ENCODE measurements around the gene IBA57. TPM values are rescaled to one million over a fixed set of nuclear protein-coding genes. Genes with fewer than 3 reads are reported as not detected.
"Not testable (repeated sequence)": the region's sequence is repeated elsewhere in the genome, so short reads cannot be mapped to it uniquely, and the experiment has no call there.

IBA57 gene
- total RNA-seq, 4 donors from 2014 or later, result 4.0 to 15.0 (median 11.7) TPM

DNA sequence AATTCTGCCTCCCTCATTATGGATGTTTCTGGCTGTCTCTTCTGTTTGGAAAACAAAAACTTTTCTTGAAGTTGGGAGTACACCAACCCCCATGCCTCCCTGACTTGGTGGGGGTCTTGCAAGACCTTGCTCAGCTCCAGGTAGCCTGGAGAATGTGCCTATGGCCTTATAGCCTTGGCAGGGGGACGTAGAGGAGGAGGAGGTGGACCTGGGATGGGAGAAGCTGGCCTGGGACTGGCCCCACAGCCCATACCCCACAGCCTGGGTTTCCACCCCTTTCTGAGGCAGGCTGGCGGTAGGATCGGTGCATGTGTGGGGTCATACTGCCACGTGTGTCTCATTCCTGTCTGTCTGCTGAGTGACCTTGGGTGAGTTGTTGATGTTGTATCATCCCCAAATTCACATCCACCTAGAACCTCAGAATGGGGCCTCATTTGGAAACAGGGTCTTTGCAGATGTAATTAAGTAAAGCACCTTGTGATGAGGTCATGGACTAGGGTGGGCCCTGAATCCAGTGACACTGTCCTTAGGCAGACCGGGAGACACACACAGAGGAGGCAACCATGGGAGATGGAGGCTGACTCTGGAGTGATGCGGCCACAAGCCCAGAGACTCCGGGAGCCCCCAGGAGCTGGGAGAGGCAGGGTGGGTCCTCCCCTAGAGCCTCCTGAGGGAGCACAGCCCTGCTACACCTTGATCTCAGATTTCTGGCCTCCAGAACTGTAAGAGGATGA is 60.7 kb downstream of the IBA57 start:
- H3K4me3 ChIP-seq (replicated peaks in 1 of 3), result no peak overlapping the region
- WGBS, 2 donors, result 96 to 97% methylated on average over 7 of the region's 7 CpGs
- no peaks in the 10 kb centered on the region for H3K27me3 ChIP-seq
- H3K9me3 ChIP-seq, result no peaks in the 10 kb centered on the region
- DNase-seq, result no peak
- TF ChIP-seq, protein P1, sequence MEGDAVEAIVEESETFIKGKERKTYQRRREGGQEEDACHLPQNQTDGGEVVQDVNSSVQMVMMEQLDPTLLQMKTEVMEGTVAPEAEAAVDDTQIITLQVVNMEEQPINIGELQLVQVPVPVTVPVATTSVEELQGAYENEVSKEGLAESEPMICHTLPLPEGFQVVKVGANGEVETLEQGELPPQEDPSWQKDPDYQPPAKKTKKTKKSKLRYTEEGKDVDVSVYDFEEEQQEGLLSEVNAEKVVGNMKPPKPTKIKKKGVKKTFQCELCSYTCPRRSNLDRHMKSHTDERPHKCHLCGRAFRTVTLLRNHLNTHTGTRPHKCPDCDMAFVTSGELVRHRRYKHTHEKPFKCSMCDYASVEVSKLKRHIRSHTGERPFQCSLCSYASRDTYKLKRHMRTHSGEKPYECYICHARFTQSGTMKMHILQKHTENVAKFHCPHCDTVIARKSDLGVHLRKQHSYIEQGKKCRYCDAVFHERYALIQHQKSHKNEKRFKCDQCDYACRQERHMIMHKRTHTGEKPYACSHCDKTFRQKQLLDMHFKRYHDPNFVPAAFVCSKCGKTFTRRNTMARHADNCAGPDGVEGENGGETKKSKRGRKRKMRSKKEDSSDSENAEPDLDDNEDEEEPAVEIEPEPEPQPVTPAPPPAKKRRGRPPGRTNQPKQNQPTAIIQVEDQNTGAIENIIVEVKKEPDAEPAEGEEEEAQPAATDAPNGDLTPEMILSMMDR (IDR thresholded peaks at IDR 0.05), result no peak
- no peak for TF ChIP-seq POLR2A (IDR thresholded peaks at IDR 0.05)
- intact Hi-C loops (cut with DNase I), result no loop called here
- no peak overlapping the region for H3K27ac ChIP-seq
- peaks cover 0 to 4% of the 10 kb centered on the region in 2 donors for H3K4me1 ChIP-seq
- peaks cover 5 to 8% of the 10 kb centered on the region in 2 donors for H3K36me3 ChIP-seq

DNA sequence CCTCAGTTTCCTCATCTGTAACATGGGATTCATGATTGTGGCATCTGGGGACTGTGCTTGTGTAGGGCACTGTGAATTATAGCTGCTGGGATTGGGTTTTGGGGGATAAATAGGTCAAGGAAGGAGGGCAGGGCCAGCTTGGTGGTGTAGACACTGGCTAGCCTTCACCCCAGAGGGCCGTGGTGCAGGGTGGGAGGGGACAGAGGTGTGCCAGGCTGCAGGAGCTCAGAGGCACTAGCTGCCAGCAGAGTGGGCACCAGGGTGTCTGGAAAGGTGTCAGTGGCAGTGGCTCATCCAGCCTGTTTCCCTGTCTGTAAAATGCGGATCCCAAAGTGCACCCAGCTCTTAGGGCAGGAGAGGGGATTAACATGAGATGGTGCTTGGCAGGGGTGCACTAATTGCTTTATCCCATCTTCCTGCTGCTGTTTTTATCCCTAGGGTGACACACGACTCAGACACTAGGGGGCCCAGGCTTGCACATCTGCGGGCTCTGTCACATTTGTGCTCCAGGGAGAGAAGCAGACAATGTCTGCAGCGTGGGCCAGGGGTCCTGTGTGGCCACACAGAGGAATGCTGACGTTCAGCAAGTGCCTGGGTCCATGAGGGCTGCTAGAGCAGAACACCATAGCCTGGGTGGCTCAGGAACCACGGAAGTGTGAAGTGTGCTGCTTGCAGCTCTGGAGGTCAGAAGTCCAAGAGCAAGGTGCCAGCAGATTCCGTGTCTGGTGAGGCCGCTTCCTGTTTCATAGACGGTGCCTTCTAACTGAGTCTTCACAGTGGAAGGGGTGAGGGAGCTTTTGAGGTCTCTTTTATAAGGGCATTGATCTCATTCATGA is 61.6 kb downstream of the IBA57 start:
- no peak overlapping the region for H3K27ac ChIP-seq
- DNase-seq, result no peak
- intact Hi-C loops (cut with DNase I), result no loop called here
- TF ChIP-seq, protein P1 (IDR thresholded peaks at IDR 0.05), result no peak
- no peak for TF ChIP-seq POLR2A (IDR thresholded peaks at IDR 0.05)
- 77 to 82% methylated on average over 10 of the region's 10 CpGs for WGBS, 2 donors
- no peak overlapping the region for H3K4me3 ChIP-seq (replicated peaks in 1 of 3)
- H3K27me3 ChIP-seq, result no peaks in the 10 kb centered on the region
- H3K9me3 ChIP-seq, result no peaks in the 10 kb centered on the region
- peaks cover 0 to 4% of the 10 kb centered on the region in 2 donors for H3K4me1 ChIP-seq
- H3K36me3 ChIP-seq, result peaks cover 5 to 8% of the 10 kb centered on the region in 2 donors

- H3K4me1 ChIP-seq; H3K9me3 ChIP-seq; H3K36me3 ChIP-seq; intact Hi-C loops (cut with DNase I); H3K27me3 ChIP-seq; H3K27ac ChIP-seq; H3K4me3 ChIP-seq (replicated peaks in 1 of 3); DNase-seq: not testable (repeated sequence)
- 92 to 100% methylated on average over 5 of the region's 5 CpGs for WGBS, 2 donors
These were observed 62.5 kb downstream of the IBA57 start for GRCh38 chr1:228228147-228228546.

DNA sequence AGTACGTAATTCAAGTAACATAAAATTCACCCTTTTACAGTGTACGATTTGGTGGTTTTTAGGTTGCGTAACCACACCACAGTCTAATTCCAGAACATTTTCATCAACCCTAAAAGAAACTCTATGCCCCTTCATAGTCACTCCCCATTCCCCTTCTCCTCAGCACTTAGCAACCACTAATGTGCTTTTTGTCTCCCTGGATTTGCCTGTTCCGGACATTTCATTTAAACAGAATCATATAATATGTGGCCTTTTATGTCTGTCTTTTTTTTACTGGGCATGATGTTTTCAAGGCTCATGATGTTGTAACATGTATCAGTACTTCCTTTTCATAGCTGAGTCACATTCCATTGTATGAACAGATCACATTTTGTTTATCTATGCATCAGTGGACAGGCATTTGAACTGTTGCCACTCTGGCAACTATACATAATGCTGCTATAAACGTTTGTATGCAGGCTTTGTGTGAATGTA is 63.0 kb downstream of the IBA57 start:
- DNase-seq, result no peak
- TF ChIP-seq POLR2A (IDR thresholded peaks at IDR 0.05), result no peak
- TF ChIP-seq, protein P1 (IDR thresholded peaks at IDR 0.05), result no peak
- intact Hi-C loops (cut with DNase I), result no loop called here
- no peak overlapping the region for H3K4me3 ChIP-seq (replicated peaks in 1 of 3)
- H3K36me3 ChIP-seq, result peaks cover 5 to 8% of the 10 kb centered on the region in 2 donors
- WGBS, 2 donors, result 72 to 90% methylated on average over 5 of the region's 5 CpGs
- no peaks in the 10 kb centered on the region for H3K27me3 ChIP-seq
- no peak overlapping the region for H3K27ac ChIP-seq
- peaks cover 0 to 4% of the 10 kb centered on the region in 2 donors for H3K4me1 ChIP-seq
- no peaks in the 10 kb centered on the region for H3K9me3 ChIP-seq

- TF ChIP-seq POLR2A (IDR thresholded peaks at IDR 0.05), result no peak
- TF ChIP-seq, protein P1 (IDR thresholded peaks at IDR 0.05), result no peak
- DNase-seq, result no peak
- Histone ChIP-seq H3K27me3 (no peaks in the 10 kb centered on the region), H3K9me3 (no peaks in the 10 kb centered on the region), H3K27ac (no peak overlapping the region), H3K4me1 (peaks cover 0 to 4% of the 10 kb centered on the region in 2 donors), H3K4me3 (replicated peaks in 1 of 3) (no peak overlapping the region), H3K36me3 (no peaks in the 10 kb centered on the region)
- intact Hi-C loops (cut with DNase I), result no loop called here
- 93 to 94% methylated on average over 2 of the region's 2 CpGs for WGBS, 2 donors
These were observed 65.6 kb downstream of the IBA57 start for GRCh38 chr1:228231189-228231588.

Small RNA genes lying within 50 kb of the gene (small RNA-seq; reads per million reads assigned to genes)
- gene AL359510.1, result not detected

Other genes with a start within 250 kb of the IBA57 start
- 1 to 10 TPM; 2.5 to 4.3 (median 3.4) TPM for gene WNT9A, start 217.9 kb upstream of the IBA57 start, total RNA-seq
- gene WNT3A, start 158.8 kb upstream of the IBA57 start, total RNA-seq, result not detected
- 100 to 1,000 TPM; 378 to 457 (median 410) TPM for gene ARF1, start 83.1 kb upstream of the IBA57 start, total RNA-seq
- 10 to 100 TPM in 3 of 4 donors, 1 to 10 TPM in 1; 8.3 to 26.5 (median 13.6) TPM for gene C1orf35, start 62.5 kb upstream of the IBA57 start, total RNA-seq
- gene MRPL55, start 56.5 kb upstream of the IBA57 start, total RNA-seq, result 100 to 1,000 TPM in 1 of 4 donors, 10 to 100 TPM in 3; 23.5 to 125 (median 87.5) TPM
- 100 to 1,000 TPM; 157 to 385 (median 283) TPM for gene GUK1, start 25.5 kb upstream of the IBA57 start, total RNA-seq
- gene GJC2, start 15.9 kb upstream of the IBA57 start, total RNA-seq, result 10 to 100 TPM in 1 of 4 donors, 1 to 10 TPM in 3; 2.1 to 14.0 (median 3.8) TPM
- 10 to 100 TPM; 24.0 to 35.1 (median 31.5) TPM for gene OBSCN, start 42.2 kb downstream of the IBA57 start, total RNA-seq
- 10 to 100 TPM; 19.3 to 35.9 (median 24.7) TPM for gene TRIM11, start 241.0 kb downstream of the IBA57 start, total RNA-seq